SU-DHL-6 (cell line): ENCODE measurements around the gene FAM163B.

Experiments used
- H2AFZ ChIP-seq: fragments of 200-600 bp; sonication (generic); 2 replicates; pipeline ENCODE4 v1.6.1; 2014; ENCODE audit warnings: low read depth, mild to moderate bottlenecking, moderate library complexity, mixed read lengths, antibody characterized with exemption, low read length; ENCODE audit not compliant: severe bottlenecking
- H3F3A ChIP-seq: fragments of 200-600 bp; shearing (Covaris generic); 2 replicates; pipeline ENCODE4 v1.6.0; 2016; ENCODE audit warnings: antibody characterized with exemption, mild to moderate bottlenecking; ENCODE audit not compliant: insufficient read depth
- H3K27ac ChIP-seq: fragments of 200-600 bp; sonication (generic); 2 replicates; pipeline ENCODE4 v1.5.1; 2016; ENCODE audit warnings: low read depth, mild to moderate bottlenecking, low read length, moderate library complexity, mixed read lengths
- H3K27me3 ChIP-seq: fragments of 200-600 bp; sonication (generic), shearing (Covaris generic); 2 replicates; pipeline ENCODE4 v1.6.0; 2014; ENCODE audit warnings: mild to moderate bottlenecking, low read length
- H3K36me3 ChIP-seq: fragments of 200-600 bp; sonication (generic); 2 replicates; pipeline ENCODE4 v1.6.1; 2014; ENCODE audit warnings: mild to moderate bottlenecking, low read length, mixed read lengths
- H3K4me2 ChIP-seq: fragments of 300-600, 200-600 bp; shearing (Covaris generic), sonication (generic); 2 replicates; pipeline ENCODE4 v1.6.0; 2014; ENCODE audit warnings: low read length, low read depth, mild to moderate bottlenecking; ENCODE audit not compliant: poor library complexity, severe bottlenecking
- H3K4me3 ChIP-seq: fragments of 200-600 bp; sonication (generic); 2 replicates; pipeline ENCODE4 v1.5.1; 2014; ENCODE audit warnings: antibody characterized with exemption, low read length, mild to moderate bottlenecking, mixed read lengths; ENCODE audit not compliant: insufficient read depth, poor library complexity, severe bottlenecking
- H3K79me2 ChIP-seq: fragments of 200-600 bp; sonication (generic); 2 replicates; pipeline ENCODE4 v1.6.1; 2014; ENCODE audit warnings: mild to moderate bottlenecking, low read length, moderate library complexity; ENCODE audit not compliant: insufficient read depth
- H3K9ac ChIP-seq: fragments of 200-600 bp; sonication (generic); 2 replicates; pipeline ENCODE4 v1.7.0; 2014; ENCODE audit warnings: mild to moderate bottlenecking, low read length
- H3K9me2 ChIP-seq: fragments of 200-600 bp; sonication (generic); replicated peaks from 2 replicates; pipeline ENCODE4 v1.6.1; 2014; ENCODE audit warnings: low read length; ENCODE audit not compliant: insufficient read depth
- H3K9me3 ChIP-seq: fragments of 200-600 bp; sonication (generic); 2 replicates; pipeline ENCODE4 v1.6.1; 2014; ENCODE audit warnings: low read length, mixed read lengths; ENCODE audit not compliant: insufficient read depth
- H4K20me1 ChIP-seq: fragments of 200-600 bp; sonication (generic); 2 replicates; pipeline ENCODE4 v1.6.1; 2014; ENCODE audit warnings: low read depth, mild to moderate bottlenecking, antibody characterized with exemption, low read length, moderate library complexity, mixed read lengths
- EZH2phosphoT487 ChIP-seq: fragments of 200-600 bp; sonication (generic), shearing (Covaris generic); conservative IDR thresholded peaks from 2 replicates; pipeline ENCODE4 v1.6.1; 2018; ENCODE audit warnings: mild to moderate bottlenecking, antibody characterized with exemption, low read length, moderate library complexity, mixed read lengths
- TF ChIP-seq, protein P1 (sequence below): fragments of 200-600 bp; sonication (generic); IDR thresholded peaks from one replicate; pipeline ENCODE4 v1.5.1; 2017; ENCODE audit warnings: antibody characterized with exemption, mild to moderate bottlenecking, low read length, moderate library complexity; ENCODE audit not compliant: insufficient read depth, poor library complexity, severe bottlenecking

The FAM163B gene

DNA sequence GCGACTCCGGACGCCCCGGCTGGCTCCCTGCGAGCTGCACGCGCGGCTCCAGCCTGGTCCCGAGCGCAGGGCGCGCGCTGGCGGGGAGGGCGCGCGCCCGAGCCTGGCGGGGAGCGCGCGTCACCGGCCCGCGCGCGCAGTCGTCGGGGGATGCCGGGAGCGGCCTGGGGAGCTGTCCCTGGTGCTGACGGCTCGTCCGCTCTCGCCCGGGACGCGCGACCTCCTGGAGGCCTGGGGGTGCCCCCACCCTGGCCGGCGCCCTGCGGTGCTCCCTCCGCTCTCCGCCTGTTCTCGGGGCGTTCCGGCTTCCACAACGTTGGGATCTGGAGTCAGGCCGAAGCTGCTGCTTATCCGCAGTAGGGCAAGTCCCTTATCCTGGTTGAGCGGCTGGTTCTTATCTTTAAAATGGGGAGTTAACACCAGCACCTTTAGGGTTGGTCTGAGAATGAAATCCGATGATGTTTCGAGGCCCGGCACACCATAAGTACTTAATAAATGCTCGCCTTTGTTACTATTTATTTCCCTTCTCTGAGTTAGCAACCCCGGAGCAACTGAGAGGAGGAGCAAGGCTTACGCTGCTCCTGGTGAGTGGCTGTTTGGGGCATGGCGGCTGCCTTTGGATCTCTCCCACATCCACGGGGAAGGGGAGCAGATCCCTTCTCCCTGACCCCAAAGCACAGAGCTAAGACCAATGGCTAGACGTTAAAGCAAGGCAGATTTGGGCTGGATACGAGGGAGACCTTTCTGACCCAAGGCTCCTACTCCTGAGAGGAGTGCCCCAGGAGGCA, at the start of gene FAM163B:
TSS of gene FAM163B (minus strand) at position 79 of the 788 bp plus-strand sequence. CDS start 29,166 bp downstream, outside the sequence.
- no peaks in the 10 kb centered on the region for H3K27me3 ChIP-seq
- H2AFZ ChIP-seq, result no peak within 1 kb of the TSS
- no peaks in the 10 kb centered on the region for H3F3A ChIP-seq
- H3K4me3 ChIP-seq, result no peak within 1 kb of the TSS
- H4K20me1 ChIP-seq, result no peaks in the 10 kb centered on the region
- no peaks in the 10 kb centered on the region for H3K79me2 ChIP-seq
- no peak for TF ChIP-seq EZH2phosphoT487
- TF ChIP-seq, protein P1, sequence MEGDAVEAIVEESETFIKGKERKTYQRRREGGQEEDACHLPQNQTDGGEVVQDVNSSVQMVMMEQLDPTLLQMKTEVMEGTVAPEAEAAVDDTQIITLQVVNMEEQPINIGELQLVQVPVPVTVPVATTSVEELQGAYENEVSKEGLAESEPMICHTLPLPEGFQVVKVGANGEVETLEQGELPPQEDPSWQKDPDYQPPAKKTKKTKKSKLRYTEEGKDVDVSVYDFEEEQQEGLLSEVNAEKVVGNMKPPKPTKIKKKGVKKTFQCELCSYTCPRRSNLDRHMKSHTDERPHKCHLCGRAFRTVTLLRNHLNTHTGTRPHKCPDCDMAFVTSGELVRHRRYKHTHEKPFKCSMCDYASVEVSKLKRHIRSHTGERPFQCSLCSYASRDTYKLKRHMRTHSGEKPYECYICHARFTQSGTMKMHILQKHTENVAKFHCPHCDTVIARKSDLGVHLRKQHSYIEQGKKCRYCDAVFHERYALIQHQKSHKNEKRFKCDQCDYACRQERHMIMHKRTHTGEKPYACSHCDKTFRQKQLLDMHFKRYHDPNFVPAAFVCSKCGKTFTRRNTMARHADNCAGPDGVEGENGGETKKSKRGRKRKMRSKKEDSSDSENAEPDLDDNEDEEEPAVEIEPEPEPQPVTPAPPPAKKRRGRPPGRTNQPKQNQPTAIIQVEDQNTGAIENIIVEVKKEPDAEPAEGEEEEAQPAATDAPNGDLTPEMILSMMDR, result no peak
- no peak within 1 kb of the TSS for H3K9ac ChIP-seq
- no peak within 1 kb of the TSS for H3K27ac ChIP-seq
- no peaks in the 10 kb centered on the region for H3K36me3 ChIP-seq
- H3K9me3 ChIP-seq, result no peaks in the 10 kb centered on the region
- no peak within 1 kb of the TSS for H3K4me2 ChIP-seq
- H3K9me2 ChIP-seq, result no peaks in the 10 kb centered on the region

DNA sequence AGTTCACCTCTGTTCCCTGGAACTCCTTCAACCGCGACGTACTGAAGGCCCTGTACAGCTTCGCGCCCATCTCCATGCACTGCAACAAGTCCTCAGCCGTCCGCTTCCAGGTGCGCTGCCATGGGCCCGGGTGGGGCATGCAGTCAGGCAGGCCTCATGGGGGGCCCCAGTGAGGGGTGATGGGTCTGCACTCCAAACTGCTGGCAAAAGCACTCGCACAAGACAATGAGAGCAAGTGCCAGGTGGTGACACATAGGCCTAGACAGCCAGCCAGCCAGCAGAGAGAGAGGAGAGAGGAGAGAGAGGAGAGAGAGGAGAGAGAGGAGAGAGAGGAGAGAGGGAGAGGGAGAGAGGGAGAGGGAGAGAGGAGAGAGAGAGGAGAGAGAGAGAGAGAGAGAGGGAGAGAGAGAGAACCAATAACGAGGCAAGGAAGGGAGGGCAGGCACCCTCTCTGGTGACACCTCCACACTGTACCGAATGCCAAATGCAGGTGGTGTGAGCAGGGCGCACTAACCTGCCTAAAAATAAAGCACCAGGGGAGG, 48.0 kb upstream of the FAM163B start:
- Histone ChIP-seq H3K4me3 (no peak overlapping the region), H4K20me1 (no peaks in the 10 kb centered on the region), H2AFZ (no peak overlapping the region), H3K9me2 (no peaks in the 10 kb centered on the region), H3K9me3 (no peaks in the 10 kb centered on the region), H3K36me3 (no peaks in the 10 kb centered on the region), H3K9ac (no peak overlapping the region), H3K4me2 (no peak overlapping the region), H3F3A (no peaks in the 10 kb centered on the region), H3K27me3 (no peaks in the 10 kb centered on the region), H3K79me2 (no peaks in the 10 kb centered on the region), H3K27ac (no peak overlapping the region)
- TF ChIP-seq EZH2phosphoT487, result no peak
- TF ChIP-seq, protein P1, result no peak

DNA sequence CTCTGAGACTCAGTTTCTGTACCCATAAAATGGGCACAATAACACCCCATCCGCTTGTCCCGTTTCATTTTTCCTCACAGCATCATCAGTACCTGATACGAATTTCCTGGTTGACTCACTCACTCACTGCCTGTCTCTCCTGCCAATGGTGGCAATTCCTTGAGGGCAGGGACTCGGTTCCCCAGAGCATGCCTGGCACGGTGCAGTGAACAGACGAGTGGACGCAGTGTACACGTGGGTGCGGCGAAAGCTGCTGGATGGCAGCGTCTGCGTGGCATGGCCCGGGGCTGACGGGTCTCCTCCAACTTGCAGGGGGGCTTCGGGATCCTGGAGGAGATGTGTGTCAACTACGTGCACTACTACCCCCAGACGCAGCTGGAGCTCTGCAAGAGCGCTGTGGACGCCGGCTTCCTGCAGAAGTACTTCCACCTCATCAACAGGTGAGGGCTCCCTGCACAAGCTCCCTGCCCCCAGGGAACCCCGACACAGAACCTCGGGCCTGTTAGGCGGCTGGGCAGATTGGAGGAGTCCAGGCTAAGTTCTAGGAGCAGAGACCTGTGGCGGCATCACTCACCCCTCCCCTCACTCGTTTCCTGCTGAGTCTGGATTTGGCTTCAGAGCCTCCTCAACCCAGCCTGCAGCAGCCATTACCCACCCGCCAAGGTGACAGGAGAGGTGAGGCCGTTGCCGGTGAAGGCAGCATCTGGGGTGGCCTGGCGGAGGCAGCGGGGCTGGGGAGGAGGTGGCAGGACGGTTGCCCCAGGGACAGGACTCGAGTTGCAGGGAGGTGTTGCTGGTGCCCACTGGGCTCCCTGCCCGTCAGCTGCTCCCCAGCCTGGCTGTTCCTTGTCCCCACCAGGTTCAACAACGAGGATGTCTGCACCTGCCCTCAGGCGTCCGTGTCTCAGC, 47.3 kb upstream of the FAM163B start:
- no peak overlapping the region for H3K4me3 ChIP-seq
- H3K9ac ChIP-seq, result no peak overlapping the region
- H3K9me2 ChIP-seq, result no peaks in the 10 kb centered on the region
- no peak for TF ChIP-seq EZH2phosphoT487
- TF ChIP-seq, protein P1, result no peak
- H3K9me3 ChIP-seq, result no peaks in the 10 kb centered on the region
- H3K79me2 ChIP-seq, result no peaks in the 10 kb centered on the region
- no peaks in the 10 kb centered on the region for H3F3A ChIP-seq
- no peaks in the 10 kb centered on the region for H3K27me3 ChIP-seq
- H3K36me3 ChIP-seq, result no peaks in the 10 kb centered on the region
- no peaks in the 10 kb centered on the region for H4K20me1 ChIP-seq
- no peak overlapping the region for H3K27ac ChIP-seq
- H3K4me2 ChIP-seq, result no peak overlapping the region
- no peak overlapping the region for H2AFZ ChIP-seq
